ENCODE measurements around the gene CYP21A2. TPM values are rescaled to one million over a fixed set of nuclear protein-coding genes. Genes with fewer than 3 reads are reported as not detected.
A peak's percentile ranks its signal among the peaks of the same experiment; 100 is the strongest.

CYP21A2 gene
- total and polyA plus RNA-seq, 2 donors from 2014 or later, result 3.2 to 8.2 TPM

GRCh38 chr6:32079566-32080290, 41.5 kb downstream of the CYP21A2 start:
- intact Hi-C loops (cut with DNase I), result no loop called here
- H3K27ac ChIP-seq (ENCODE audit: low read depth in 2 of 2, low read length in 2 of 2), result no peak overlapping the region

GRCh38 chr6:32081168-32081990, 43.2 kb downstream of the CYP21A2 start:
- DNase-seq (peak in 2 of 5 donors; percentile 36 to 88), FAIRE-seq (no peak)
- H3K9me3 ChIP-seq (ENCODE audit: control insufficient read depth in 2 of 3, insufficient read depth in 1 of 3, low read length in 3 of 3), result no peaks in the 10 kb centered on the region
- H3K27ac ChIP-seq (ENCODE audit: low read depth in 2 of 2, low read length in 2 of 2), result no peak overlapping the region
- no peaks in the 10 kb centered on the region for H3K27me3 ChIP-seq (ENCODE audit: control insufficient read depth, insufficient read depth, low read length)
- intact Hi-C loops (cut with DNase I), result no loop called here
- no peaks in the 10 kb centered on the region for H3K4me1 ChIP-seq (ENCODE audit: control insufficient read depth in 2 of 3, insufficient read depth in 2 of 3, low read depth in 1 of 3, low read length in 3 of 3)
- no peak overlapping the region for H3K9ac ChIP-seq (ENCODE audit: low read length in 3 of 3)
- TF ChIP-seq, protein P1, sequence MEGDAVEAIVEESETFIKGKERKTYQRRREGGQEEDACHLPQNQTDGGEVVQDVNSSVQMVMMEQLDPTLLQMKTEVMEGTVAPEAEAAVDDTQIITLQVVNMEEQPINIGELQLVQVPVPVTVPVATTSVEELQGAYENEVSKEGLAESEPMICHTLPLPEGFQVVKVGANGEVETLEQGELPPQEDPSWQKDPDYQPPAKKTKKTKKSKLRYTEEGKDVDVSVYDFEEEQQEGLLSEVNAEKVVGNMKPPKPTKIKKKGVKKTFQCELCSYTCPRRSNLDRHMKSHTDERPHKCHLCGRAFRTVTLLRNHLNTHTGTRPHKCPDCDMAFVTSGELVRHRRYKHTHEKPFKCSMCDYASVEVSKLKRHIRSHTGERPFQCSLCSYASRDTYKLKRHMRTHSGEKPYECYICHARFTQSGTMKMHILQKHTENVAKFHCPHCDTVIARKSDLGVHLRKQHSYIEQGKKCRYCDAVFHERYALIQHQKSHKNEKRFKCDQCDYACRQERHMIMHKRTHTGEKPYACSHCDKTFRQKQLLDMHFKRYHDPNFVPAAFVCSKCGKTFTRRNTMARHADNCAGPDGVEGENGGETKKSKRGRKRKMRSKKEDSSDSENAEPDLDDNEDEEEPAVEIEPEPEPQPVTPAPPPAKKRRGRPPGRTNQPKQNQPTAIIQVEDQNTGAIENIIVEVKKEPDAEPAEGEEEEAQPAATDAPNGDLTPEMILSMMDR (IDR thresholded peaks at IDR 0.05; ENCODE audit: borderline replicate concordance, extremely low read depth, insufficient read depth), result no peak
- no peak overlapping the region for H3K4me3 ChIP-seq (ENCODE audit: low read length in 3 of 3)
- H3K36me3 ChIP-seq (ENCODE audit: control insufficient read depth in 2 of 3, insufficient read depth in 3 of 3, low read length in 3 of 3), result no peaks in the 10 kb centered on the region

More at GRCh38 chr6:32079566-32080290, 41.5 kb downstream of the CYP21A2 start:
- no peaks in the 10 kb centered on the region for H3K9me3 ChIP-seq (ENCODE audit: control insufficient read depth in 2 of 3, insufficient read depth in 1 of 3, low read length in 3 of 3)
- DNase-seq (peak in 2 of 5 donors; percentile 16 to 23), FAIRE-seq (no peak)
- no peaks in the 10 kb centered on the region for H3K4me1 ChIP-seq (ENCODE audit: control insufficient read depth in 2 of 3, insufficient read depth in 2 of 3, low read depth in 1 of 3, low read length in 3 of 3)
- H3K36me3 ChIP-seq (ENCODE audit: control insufficient read depth in 2 of 3, insufficient read depth in 3 of 3, low read length in 3 of 3), result no peaks in the 10 kb centered on the region
- H3K4me3 ChIP-seq (ENCODE audit: low read length in 3 of 3), result no peak overlapping the region
- no peak overlapping the region for H3K9ac ChIP-seq (ENCODE audit: low read length in 3 of 3)
- TF ChIP-seq, protein P1 (IDR thresholded peaks at IDR 0.05; ENCODE audit: borderline replicate concordance, extremely low read depth, insufficient read depth), result no peak
- no peaks in the 10 kb centered on the region for H3K27me3 ChIP-seq (ENCODE audit: control insufficient read depth, insufficient read depth, low read length)

- H3K9me3 ChIP-seq (ENCODE audit: control insufficient read depth in 2 of 3, insufficient read depth in 1 of 3, low read length in 3 of 3), result no peaks in the 10 kb centered on the region
- H3K27ac ChIP-seq (ENCODE audit: low read depth in 2 of 2, low read length in 2 of 2), result peak overlapping the region in 1 of 2 donors; percentile 11
- no peak overlapping the region for H3K9ac ChIP-seq (ENCODE audit: low read length in 3 of 3)
- H3K27me3 ChIP-seq (ENCODE audit: control insufficient read depth, insufficient read depth, low read length), result no peaks in the 10 kb centered on the region
- FAIRE-seq (no peak), DNase-seq (no peak)
- H3K36me3 ChIP-seq (ENCODE audit: control insufficient read depth in 2 of 3, insufficient read depth in 3 of 3, low read length in 3 of 3), result no peaks in the 10 kb centered on the region
- intact Hi-C loops (cut with DNase I), result no loop called here
- TF ChIP-seq, protein P1 (IDR thresholded peaks at IDR 0.05; ENCODE audit: borderline replicate concordance, extremely low read depth, insufficient read depth), result no peak
- peaks cover 0 to 4% (median 0%) of the 10 kb centered on the region in 3 donors for H3K4me1 ChIP-seq (ENCODE audit: control insufficient read depth in 2 of 3, insufficient read depth in 2 of 3, low read depth in 1 of 3, low read length in 3 of 3)
- H3K4me3 ChIP-seq (ENCODE audit: low read length in 3 of 3), result no peak overlapping the region
Observed at GRCh38 chr6:32082478-32082877, 44.3 kb downstream of the CYP21A2 start.
